IMR-90 (cell line): ENCODE data around the gene HDAC5. TPM values are rescaled to one million over a fixed set of nuclear protein-coding genes. Genes with fewer than 3 reads are reported as not detected.

ENCODE experiments used
- ATAC-seq: fragments of 200-7000 bp; cut with Tn5 transposase; 2 replicates; pipeline ENCODE4 v1.9.1; 2020; ENCODE audit warnings: low read depth, mild to moderate bottlenecking, moderate library complexity
- BruUV-seq: library from RNA; stranded (reverse); fragments of 400-500 nt; replicated peaks from 2 replicates; lab custom pipeline; 2021; lab: Mats Ljungman, UMichigan
- CTCF ChIA-PET: fragments of 300-600 bp; formaldehyde crosslinking; extraction: SDS; loops from one replicate; lab custom pipeline; 2021; ENCODE audit warnings: antibody characterized with exemption; lab: Yijun Ruan, JAX
- POLR2A ChIA-PET: fragments of 300-600 bp; sonication (Branson Sonifier 250); formaldehyde crosslinking; loops from one replicate; lab custom pipeline; 2022; ENCODE audit warnings: antibody characterized with exemption; ENCODE audit not compliant: unreplicated experiment; lab: Charles Lee
- DNase-seq: peaks from one replicate; pipeline ENCODE4 v3.0.0; 2013
- H2AFZ ChIP-seq: replicated peaks from 2 replicates; pipeline ENCODE3; 2013; ENCODE audit warnings: low read length, mild to moderate bottlenecking; ENCODE audit not compliant: poor library complexity
- H2AK5ac ChIP-seq: 2 replicates; pipeline ENCODE4 v1.6.1; 2013; ENCODE audit warnings: low read depth, low read length, inconsistent platforms
- H2AK9ac ChIP-seq: replicated peaks from 2 replicates; pipeline ENCODE3; 2013; ENCODE audit warnings: mild to moderate bottlenecking, low read depth, low read length, moderate library complexity; ENCODE audit not compliant: poor library complexity
- H2BK120ac ChIP-seq: 2 replicates; pipeline ENCODE4 v1.6.1; 2013; ENCODE audit warnings: low read depth, low read length, inconsistent platforms
- H2BK15ac ChIP-seq: 3 replicates; pipeline ENCODE4 v1.6.1; 2013; ENCODE audit warnings: low read depth, low read length, inconsistent platforms
- H2BK20ac ChIP-seq: 2 replicates; pipeline ENCODE4 v1.6.1; 2013; ENCODE audit warnings: low read depth, mild to moderate bottlenecking, inconsistent platforms, low read length, moderate library complexity
- H2BK5ac ChIP-seq: 2 replicates; pipeline ENCODE4 v1.6.1; 2013; ENCODE audit warnings: mild to moderate bottlenecking, low read depth, low read length, inconsistent platforms; ENCODE audit not compliant: poor library complexity, severe bottlenecking
- H3K14ac ChIP-seq: replicated peaks from 2 replicates; pipeline ENCODE4 v1.6.1; 2013; ENCODE audit warnings: low read depth, low read length, inconsistent platforms
- H3K18ac ChIP-seq: 2 replicates; pipeline ENCODE4 v1.6.1; 2013; ENCODE audit warnings: low read depth, low read length, control low read depth
- H3K23ac ChIP-seq: 2 replicates; pipeline ENCODE4 v1.6.1; 2013; ENCODE audit warnings: low read depth, low read length, inconsistent platforms
- H3K27ac ChIP-seq: 2 replicates; pipeline ENCODE4 v1.5.1; 2013; ENCODE audit warnings: mild to moderate bottlenecking, control low read depth, low read length; ENCODE audit not compliant: insufficient read depth
- H3K27me3 ChIP-seq: 2 replicates; pipeline ENCODE4 v1.6.1; 2013; ENCODE audit warnings: low read length; ENCODE audit not compliant: control insufficient read depth, insufficient read depth
- H3K36me3 ChIP-seq: 2 replicates; pipeline ENCODE4 v1.6.1; 2013; ENCODE audit warnings: low read length, mixed read lengths; ENCODE audit not compliant: control insufficient read depth, insufficient read depth
- H3K4ac ChIP-seq: 2 replicates; pipeline ENCODE4 v1.6.1; 2013; ENCODE audit warnings: low read depth, low read length, inconsistent platforms
- H3K4me1 ChIP-seq: 2 replicates; pipeline ENCODE4 v1.6.1; 2013; ENCODE audit warnings: low read length, mixed read lengths; ENCODE audit not compliant: control insufficient read depth, insufficient read depth
- H3K4me2 ChIP-seq: 2 replicates; pipeline ENCODE4 v1.6.1; 2013; ENCODE audit warnings: low read depth, mild to moderate bottlenecking, control low read depth, low read length, moderate library complexity
- H3K4me3 ChIP-seq: 2 replicates; pipeline ENCODE4 v1.5.1; 2013; ENCODE audit warnings: low read depth, mild to moderate bottlenecking, control low read depth, low read length, moderate library complexity; ENCODE audit not compliant: insufficient read depth
- H3K56ac ChIP-seq: 2 replicates; pipeline ENCODE4 v1.6.1; 2013; ENCODE audit warnings: low read length, inconsistent platforms; ENCODE audit not compliant: insufficient read depth; ENCODE audit errors: extremely low read depth
- H3K79me1 ChIP-seq, 2 experiments: 2 replicates each; pipeline ENCODE4 v1.6.1; 2013; ENCODE audit warnings: low read length in 2 of 2, inconsistent platforms in 1 of 2, low read depth in 1 of 2
- H3K9ac ChIP-seq: 2 replicates; pipeline ENCODE4 v1.6.1; 2013; ENCODE audit warnings: low read depth, low read length, control low read depth
- H3K9me1 ChIP-seq: 2 replicates; pipeline ENCODE4 v1.6.1; 2013; ENCODE audit warnings: low read length, inconsistent platforms; ENCODE audit not compliant: insufficient read depth
- H3K9me3 ChIP-seq: 2 replicates; pipeline ENCODE4 v1.6.1; 2013; ENCODE audit warnings: low read length; ENCODE audit not compliant: control insufficient read depth, insufficient read depth
- H4K20me1 ChIP-seq: 2 replicates; pipeline ENCODE4 v1.6.1; 2013; ENCODE audit warnings: low read length, inconsistent platforms; ENCODE audit not compliant: insufficient read depth
- H4K5ac ChIP-seq: 2 replicates; pipeline ENCODE4 v1.6.1; 2013; ENCODE audit warnings: mild to moderate bottlenecking, low read depth, low read length, control low read depth
- H4K8ac ChIP-seq, 2 experiments: 2 replicates each; pipeline ENCODE4 v1.6.1; 2013; ENCODE audit warnings: low read depth in 2 of 2, low read length in 2 of 2, control low read depth in 1 of 2, inconsistent platforms in 1 of 2
- H4K91ac ChIP-seq: 2 replicates; pipeline ENCODE4 v1.6.1; 2013; ENCODE audit warnings: low read depth, low read length, inconsistent platforms; ENCODE audit not compliant: insufficient read depth
- BHLHE40 ChIP-seq: fragments of 150-350 bp; IDR thresholded peaks from 2 replicates; pipeline ENCODE4 v1.6.1; 2016; ENCODE audit warnings: mild to moderate bottlenecking, low read depth, low read length
- CHD1 ChIP-seq: IDR thresholded peaks from 2 replicates; pipeline ENCODE4 v1.6.1; 2012; ENCODE audit warnings: low read depth, low read length, improper control_type of control experiment
- CTCF ChIP-seq: conservative IDR thresholded peaks from 2 replicates; pipeline ENCODE4 v1.5.1; 2012; ENCODE audit warnings: mild to moderate bottlenecking, low read depth, low read length, improper control_type of control experiment
- ELK1 ChIP-seq: fragments of 150-350 bp; IDR thresholded peaks from 2 replicates; pipeline ENCODE4 v1.6.1; 2016; ENCODE audit warnings: low read depth, mild to moderate bottlenecking, low read length, moderate library complexity, borderline replicate concordance
- MAFK ChIP-seq: IDR thresholded peaks from 2 replicates; pipeline ENCODE4 v1.6.1; 2012; ENCODE audit warnings: low read depth, low read length, improper control_type of control experiment
- NFE2L2 ChIP-seq: fragments of 150-350 bp; IDR thresholded peaks from 2 replicates; pipeline ENCODE4 v1.6.1; 2016; ENCODE audit warnings: low read depth, mild to moderate bottlenecking, low read length
- SMC3 ChIP-seq: fragments of 150-350 bp; IDR thresholded peaks from 2 replicates; pipeline ENCODE4 v1.6.1; 2016; ENCODE audit warnings: low read depth, mild to moderate bottlenecking, antibody characterized with exemption, low read length, moderate library complexity
- WGBS, 2 experiments: methylation state at CpG; one replicate each; pipeline versions ENCODE4 v1.1.5 to v1.1.7; 2013; ENCODE audit warnings: missing lambda C conversion rate in 2 of 2; ENCODE audit not compliant: insufficient read length in 1 of 2; ENCODE audit errors: extremely low coverage in 2 of 2; 5-methylcytosine and 5-hydroxymethylcytosine counted together
- dilution Hi-C: fragments of 300-500 bp; cut with HindIII; formaldehyde crosslinking; loops from one replicate; pipeline ENCODE4 v1.14.3; 2018; ENCODE audit warnings: low sequenced_read_pairs; ENCODE audit not compliant: unreplicated experiment
- in situ Hi-C: fragments of 300-500 bp; cut with MboI; formaldehyde crosslinking; loops from 3 replicates; pipeline ENCODE4 v1.14.3; 2019; ENCODE audit warnings: low sequenced_read_pairs, inconsistent platforms, mixed read lengths
- intact Hi-C: fragments of 100-400 bp; cut with micrococcal nuclease; formaldehyde crosslinking; loops from 2 replicates; pipeline ENCODE4 v1.10.0; 2022
- polyA plus RNA-seq, 3 experiments: library from polyadenylated mRNA; depleted of rRNA; stranded (reverse); fragments of >200 nt; gene quantifications; 2 replicates each; pipeline ENCODE4 v1.2.3, GENCODE V29; 2012; ENCODE audit warnings: low replicate concordance in 1 of 3
- total RNA-seq: library from RNA; depleted of rRNA; stranded (reverse); fragments of >200 nt; gene quantifications from 2 replicates; pipeline ENCODE4 v1.2.3, GENCODE V29; 2012

Gene HDAC5
- total and polyA plus RNA-seq, 2 of the 4 experiments (the other 2 are of a cell fraction) = 47.0 to 61.3 TPM

DNA sequence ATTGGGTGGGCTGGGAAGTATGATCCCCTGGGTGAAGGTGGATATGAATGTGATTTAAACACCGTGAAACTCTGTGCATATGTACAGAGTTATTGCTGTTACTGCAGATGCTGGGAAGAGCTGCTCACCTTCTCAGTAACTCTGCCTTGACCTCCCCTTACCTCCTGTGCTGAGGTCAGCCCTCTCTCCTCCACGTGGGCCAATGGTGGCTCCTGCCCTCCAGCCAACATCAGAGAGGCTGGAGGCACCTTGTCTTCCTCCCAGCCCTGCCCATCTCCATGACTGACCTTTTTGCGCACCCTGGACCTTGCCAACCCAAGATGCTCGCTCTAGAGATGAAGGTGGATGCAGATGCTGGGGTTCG is 46.7 kb upstream of the HDAC5 start:
- dilution Hi-C loops (no loop called here), intact Hi-C loops (no loop called here), in situ Hi-C loops (no loop called here)
- peak overlapping the region; percentile 97 for H2AK5ac ChIP-seq
- H4K91ac ChIP-seq = no peak overlapping the region
- H3K4ac ChIP-seq = peak overlapping the region; percentile 80
- ATAC-seq (no peak), DNase-seq (no peak)
- peak overlapping the region; percentile 79; the same call in 1 of the 2 replicates for H2BK120ac ChIP-seq
- H3K79me1 ChIP-seq = peaks cover 0 to 5% of the 10 kb centered on the region in 2 experiments; a peak in 1 of 4 replicates
- peak overlapping the region; percentile 83; the same call in 1 of the 2 replicates for H3K14ac ChIP-seq
- H4K20me1 ChIP-seq = no peaks in the 10 kb centered on the region
- no peaks in the 10 kb centered on the region for H3K9me3 ChIP-seq
- no peak overlapping the region for H3K27ac ChIP-seq
- peaks cover 3% of the 10 kb centered on the region for H3K9me1 ChIP-seq
- POLR2A ChIA-PET = no interaction called here
- CTCF ChIA-PET = no interaction called here
- no peak overlapping the region for H3K56ac ChIP-seq
- TF ChIP-seq NFE2L2 = no peak
- TF ChIP-seq CTCF = no peak
- TF ChIP-seq BHLHE40 = no peak
- no peak for TF ChIP-seq CHD1
- TF ChIP-seq ELK1 = no peak
- TF ChIP-seq SMC3 = no peak
- no peak for TF ChIP-seq MAFK
- peak overlapping the region; percentile 87 for H2AFZ ChIP-seq
- H3K18ac ChIP-seq = peak overlapping the region; percentile 12; the same call in 1 of the 2 replicates
- H3K4me3 ChIP-seq = no peak overlapping the region
- peak overlapping the region; percentile 74 for H3K4me2 ChIP-seq
- no peaks in the 10 kb centered on the region for H3K27me3 ChIP-seq
- no TSS peak for BruUV-seq
- H2AK9ac ChIP-seq = peak overlapping the region; percentile 92
- 0 out of 2 replicates have a peak overlapping the region, but pooled peaks have one; percentile 80 for H4K5ac ChIP-seq
- peak overlapping the region; percentile 1 for H2BK5ac ChIP-seq
- peak overlapping the region; percentile 84; the same call in 1 of the 2 replicates for H3K23ac ChIP-seq
- no peak overlapping the region; the same call in 1 of the 2 replicates for H3K9ac ChIP-seq
- H3K36me3 ChIP-seq = peaks cover 1% of the 10 kb centered on the region; the same call in 1 of the 2 replicates
- H2BK20ac ChIP-seq = peak overlapping the region; percentile 86
- peak overlapping the region; percentile 90; the same call in 1 of the 3 replicates for H2BK15ac ChIP-seq
- peaks cover 11% of the 10 kb centered on the region for H3K4me1 ChIP-seq
- WGBS, 2 experiments = no CpG with 5 or more reads among the region's 5 CpGs
- H4K8ac ChIP-seq = peak overlapping the region in 1 of 2 experiments; percentile 89; a peak in 1 of 4 replicates
